ENCODE measurements around the gene ELF1.
"Not testable (repeated sequence)": the region's sequence is repeated elsewhere in the genome, so short reads cannot be mapped to it uniquely, and the experiment has no call there.

Gene ELF1

DNA sequence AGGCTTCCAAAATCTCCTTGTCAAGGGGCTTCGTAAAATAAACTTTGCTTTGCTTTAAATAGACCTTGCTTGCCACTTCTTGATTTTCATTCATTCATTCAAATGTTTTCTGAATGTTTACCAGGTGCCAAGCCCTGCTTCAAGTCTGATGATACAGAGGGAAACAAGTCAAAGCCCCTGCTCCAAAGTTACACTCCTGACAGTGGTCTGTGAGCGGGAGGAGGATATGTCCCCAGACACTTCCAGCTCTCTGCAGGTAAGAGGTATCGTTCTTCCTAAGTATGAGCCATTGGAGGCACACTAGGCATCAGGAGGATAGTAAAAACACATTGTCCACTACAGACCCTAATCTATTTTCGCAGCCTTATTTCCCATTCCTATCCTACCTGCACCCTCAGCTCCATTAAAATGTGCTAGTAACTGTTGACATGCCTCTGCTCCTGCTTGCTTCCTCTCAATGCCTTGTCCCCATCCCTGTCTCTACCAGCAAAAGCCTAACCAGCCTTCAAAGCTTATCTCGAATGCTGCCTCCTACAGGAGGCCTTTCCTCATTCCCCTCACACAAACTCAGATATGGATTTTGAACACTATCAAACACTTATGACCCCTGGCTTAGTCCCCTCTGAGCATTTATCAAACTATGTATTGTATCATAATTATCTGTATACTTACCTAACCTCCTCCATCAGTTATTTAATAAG lies 36.0 kb upstream of the ELF1 start:
- TF ChIP-seq, protein P1, sequence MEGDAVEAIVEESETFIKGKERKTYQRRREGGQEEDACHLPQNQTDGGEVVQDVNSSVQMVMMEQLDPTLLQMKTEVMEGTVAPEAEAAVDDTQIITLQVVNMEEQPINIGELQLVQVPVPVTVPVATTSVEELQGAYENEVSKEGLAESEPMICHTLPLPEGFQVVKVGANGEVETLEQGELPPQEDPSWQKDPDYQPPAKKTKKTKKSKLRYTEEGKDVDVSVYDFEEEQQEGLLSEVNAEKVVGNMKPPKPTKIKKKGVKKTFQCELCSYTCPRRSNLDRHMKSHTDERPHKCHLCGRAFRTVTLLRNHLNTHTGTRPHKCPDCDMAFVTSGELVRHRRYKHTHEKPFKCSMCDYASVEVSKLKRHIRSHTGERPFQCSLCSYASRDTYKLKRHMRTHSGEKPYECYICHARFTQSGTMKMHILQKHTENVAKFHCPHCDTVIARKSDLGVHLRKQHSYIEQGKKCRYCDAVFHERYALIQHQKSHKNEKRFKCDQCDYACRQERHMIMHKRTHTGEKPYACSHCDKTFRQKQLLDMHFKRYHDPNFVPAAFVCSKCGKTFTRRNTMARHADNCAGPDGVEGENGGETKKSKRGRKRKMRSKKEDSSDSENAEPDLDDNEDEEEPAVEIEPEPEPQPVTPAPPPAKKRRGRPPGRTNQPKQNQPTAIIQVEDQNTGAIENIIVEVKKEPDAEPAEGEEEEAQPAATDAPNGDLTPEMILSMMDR (IDR thresholded peaks at IDR 0.05; ENCODE audit: borderline replicate concordance, control extremely low read depth, extremely low read depth, insufficient read depth, missing control alignments): peak; percentile 27
- DNase-seq (ENCODE audit: low spot score): no peak
- in situ Hi-C loops (cut with MboI; ENCODE audit: low sequenced_read_pairs, unreplicated experiment): loop anchor here (10.0 to 25.0 kb wide), 2 partner anchors 80 to 268 kb away; partner anchors contain the start of gene SLC25A15

- in situ Hi-C loops (cut with MboI; ENCODE audit: low sequenced_read_pairs, unreplicated experiment): loop anchor here (10.0 to 25.0 kb wide), 2 partner anchors 80 to 267 kb away; partner anchors contain the start of gene SLC25A15
- no peak for DNase-seq (ENCODE audit: low spot score)
- TF ChIP-seq, protein P1 (IDR thresholded peaks at IDR 0.05; ENCODE audit: borderline replicate concordance, control extremely low read depth, extremely low read depth, insufficient read depth, missing control alignments): peak; percentile 22
Observed at GRCh38 chr13:41054212-41054877, 35.2 kb upstream of the ELF1 start.

DNA sequence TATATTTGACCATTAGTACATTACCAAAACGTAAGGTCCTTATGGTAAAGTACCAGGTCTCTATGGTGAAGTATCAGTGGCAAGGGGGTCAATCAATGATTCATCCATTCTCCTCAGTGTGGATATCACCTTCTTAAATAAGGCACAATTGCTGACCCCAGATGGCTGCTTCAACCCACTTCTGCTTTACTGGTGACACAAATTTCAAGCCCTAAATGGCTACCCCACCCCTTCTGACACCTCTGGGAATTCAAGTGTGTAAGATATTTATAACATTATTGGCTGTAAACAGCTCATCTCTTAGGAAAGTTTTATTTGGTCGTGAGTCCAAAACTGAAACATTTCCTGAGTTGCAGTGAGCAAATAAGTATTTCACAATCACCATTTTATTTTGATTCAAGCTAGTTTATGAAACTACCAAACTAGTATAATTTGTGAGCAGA lies 34.3 kb upstream of the ELF1 start:
- in situ Hi-C loops (cut with MboI; ENCODE audit: low sequenced_read_pairs, unreplicated experiment): loop anchor here (10.0 to 25.0 kb wide), 2 partner anchors 79 to 266 kb away; partner anchors contain the start of gene SLC25A15
- no peak for DNase-seq (ENCODE audit: low spot score)
- TF ChIP-seq, protein P1 (IDR thresholded peaks at IDR 0.05; ENCODE audit: borderline replicate concordance, control extremely low read depth, extremely low read depth, insufficient read depth, missing control alignments): no peak

- TF ChIP-seq, protein P1 (IDR thresholded peaks at IDR 0.05; ENCODE audit: borderline replicate concordance, control extremely low read depth, extremely low read depth, insufficient read depth, missing control alignments): no peak
- in situ Hi-C loops (cut with MboI; ENCODE audit: low sequenced_read_pairs, unreplicated experiment): loop anchor here (10.0 to 25.0 kb wide), 2 partner anchors 78 to 265 kb away; partner anchors contain the start of gene SLC25A15
- no peak for DNase-seq (ENCODE audit: low spot score)
Observed at GRCh38 chr13:41052441-41052840, 33.3 kb upstream of the ELF1 start.

DNA sequence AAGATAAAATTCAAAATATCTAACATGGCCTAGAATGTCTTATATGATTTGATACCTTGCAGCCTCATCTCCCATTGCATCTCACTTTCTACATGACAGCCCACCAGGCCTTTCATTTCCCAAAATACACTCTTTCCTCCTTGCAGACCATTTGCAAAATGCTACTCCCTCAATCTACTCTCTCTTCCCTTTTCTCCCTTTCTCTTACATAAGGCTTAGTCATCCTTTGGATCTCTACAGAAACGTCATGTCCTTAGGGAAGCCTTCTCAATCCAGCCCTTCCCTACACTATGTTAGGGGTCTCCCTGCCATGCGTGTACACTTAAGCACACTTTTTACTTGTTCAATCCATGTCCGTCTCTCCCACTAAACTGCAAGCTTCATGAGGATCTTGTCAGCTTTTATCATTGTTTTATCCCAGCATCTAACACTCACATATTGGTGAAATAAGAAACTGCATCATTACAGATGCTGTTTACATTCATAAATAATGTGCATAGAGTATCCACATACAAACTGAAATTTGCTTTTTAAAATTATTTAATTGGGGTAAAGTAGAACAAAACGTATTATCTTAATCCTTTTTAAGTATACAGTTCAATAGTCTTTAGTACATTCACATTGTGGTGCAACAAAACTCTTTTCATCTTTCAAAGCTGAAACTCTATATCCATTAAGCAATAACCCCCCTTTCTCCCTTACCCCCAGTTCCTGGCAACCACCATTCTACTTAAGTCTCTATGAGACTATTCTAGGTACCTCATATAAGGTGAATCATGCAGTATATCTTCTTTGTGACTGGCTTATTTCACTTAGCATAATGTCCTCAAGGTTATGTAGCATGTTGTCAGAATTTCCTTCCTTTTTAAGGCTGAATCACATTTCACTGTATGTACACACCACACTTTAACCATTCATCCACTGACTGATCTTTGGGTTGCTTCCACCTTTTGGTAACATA lies 30.6 kb upstream of the ELF1 start:
- no peak for DNase-seq (ENCODE audit: low spot score)
- in situ Hi-C loops (cut with MboI; ENCODE audit: low sequenced_read_pairs, unreplicated experiment): loop anchor here (10.0 to 25.0 kb wide), 2 partner anchors 75 to 262 kb away; partner anchors contain the start of gene SLC25A15
- TF ChIP-seq, protein P1 (IDR thresholded peaks at IDR 0.05; ENCODE audit: borderline replicate concordance, control extremely low read depth, extremely low read depth, insufficient read depth, missing control alignments): no peak

DNA sequence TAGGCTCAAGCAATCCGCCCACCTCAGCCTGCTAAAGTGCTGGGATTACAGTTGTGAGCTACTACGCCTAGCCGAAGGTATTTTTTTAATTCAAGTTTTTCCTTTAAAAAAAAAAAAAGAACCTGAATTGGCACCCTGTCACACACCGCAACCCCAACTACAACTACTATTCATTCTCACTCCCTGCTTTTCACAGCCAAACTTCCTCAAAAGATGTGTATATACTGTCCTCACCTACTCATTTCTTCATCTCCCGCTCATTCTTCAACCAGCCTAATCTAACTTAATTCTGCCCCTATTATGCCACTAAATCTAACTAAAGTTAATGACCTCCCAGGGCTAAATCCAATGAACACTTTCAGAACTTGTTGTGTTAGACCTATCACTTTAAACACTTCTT lies 29.5 kb upstream of the ELF1 start:
- DNase-seq (ENCODE audit: low spot score): no peak
- TF ChIP-seq, protein P1 (IDR thresholded peaks at IDR 0.05; ENCODE audit: borderline replicate concordance, control extremely low read depth, extremely low read depth, insufficient read depth, missing control alignments): no peak
- in situ Hi-C loops (cut with MboI; ENCODE audit: low sequenced_read_pairs, unreplicated experiment): no loop called here

DNA sequence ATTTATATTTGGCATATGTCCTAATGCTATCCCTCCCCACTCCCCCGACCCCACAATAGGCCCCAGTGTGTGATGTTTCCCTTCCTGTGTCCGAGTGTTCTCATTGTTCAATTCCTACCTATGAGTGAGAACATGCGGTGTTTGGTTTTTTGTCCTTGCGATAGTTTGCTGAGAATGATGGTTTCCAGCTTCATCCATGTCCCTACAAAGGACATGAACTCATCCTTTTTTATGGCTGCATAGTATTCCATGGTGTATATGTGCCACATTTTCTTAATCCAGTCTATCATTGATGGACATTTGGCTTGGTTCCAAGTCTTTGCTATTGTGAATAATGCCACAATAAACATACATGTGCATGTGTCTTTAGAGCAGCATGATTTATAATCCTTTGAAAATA lies 23.3 kb upstream of the ELF1 start:
- DNase-seq (ENCODE audit: low spot score); in situ Hi-C loops (cut with MboI; ENCODE audit: low sequenced_read_pairs, unreplicated experiment): not testable (repeated sequence)

Measured in GM13976 (cell line).